GM18873 (cell line): Measurements from ENCODE around the gene ENAH.
A peak's percentile ranks its signal among the peaks of the same experiment; 100 is the strongest.

Experiments
- ATAC-seq: cut with Tn5 transposase; IDR thresholded peaks from one replicate; pipeline ENCODE4 v1.9.1; 2021; ENCODE audit warnings: mild to moderate bottlenecking, moderate library complexity, moderate number of reproducible peaks; ENCODE audit not compliant: unreplicated experiment, low FRiP score

ENAH gene

DNA sequence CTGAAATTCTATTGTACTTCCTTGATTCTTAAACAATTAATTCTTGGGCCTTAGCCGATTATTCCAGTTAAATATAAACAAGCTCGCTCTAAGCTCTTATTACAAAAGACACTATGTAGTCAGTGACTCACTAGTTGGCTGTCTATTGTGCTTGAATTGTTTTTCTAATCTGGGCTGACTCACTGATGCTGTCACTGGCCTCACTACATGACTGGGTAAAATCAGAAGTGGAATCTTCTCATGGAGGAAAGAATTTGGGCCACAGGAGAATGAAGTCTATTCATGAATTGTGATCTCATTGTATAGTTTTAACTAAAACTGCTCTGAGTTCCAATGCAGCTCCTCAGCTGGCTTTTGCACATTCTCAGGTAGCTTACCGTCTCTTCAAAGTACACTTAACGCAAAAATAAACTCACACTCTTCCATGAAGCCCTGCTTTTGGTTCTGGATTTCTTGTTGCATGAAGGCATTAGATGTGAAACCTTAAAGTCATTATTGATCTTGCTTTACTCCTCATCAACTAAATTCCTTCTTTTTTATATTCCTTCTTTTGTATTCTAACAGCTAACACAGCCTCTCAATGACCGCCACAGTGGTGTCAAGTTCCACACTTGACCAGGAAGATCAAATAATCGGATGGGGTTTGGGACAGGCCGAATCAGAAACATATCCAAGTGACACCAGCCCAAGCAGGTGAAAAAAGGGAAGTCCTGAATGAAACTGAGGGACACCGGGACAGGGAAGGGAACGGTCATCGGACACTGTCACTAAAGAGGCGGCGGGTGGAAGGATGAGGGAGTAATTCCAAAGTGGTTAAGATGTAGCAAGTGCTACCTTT is 144.2 kb downstream of the ENAH start:
- no peak for ATAC-seq

DNA sequence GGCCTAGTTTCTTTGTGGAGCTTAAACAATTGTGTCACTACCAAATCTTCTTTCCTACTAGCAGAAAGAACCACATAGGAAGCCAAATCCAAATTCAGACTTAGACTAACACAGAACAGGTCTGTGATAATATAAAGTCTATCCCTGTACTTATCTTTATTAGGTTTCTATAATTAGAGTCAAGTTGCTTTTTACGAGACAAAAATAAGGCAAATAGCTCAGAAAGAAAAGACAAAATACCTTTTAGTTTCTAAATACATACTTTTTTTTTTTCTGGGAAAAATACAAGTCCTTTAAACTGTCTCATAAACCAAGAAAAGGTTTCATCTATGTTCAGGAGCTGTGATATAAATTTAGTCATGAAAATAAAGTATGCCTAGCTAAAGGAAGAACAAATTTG is 146.2 kb downstream of the ENAH start:
- ATAC-seq = no peak

DNA sequence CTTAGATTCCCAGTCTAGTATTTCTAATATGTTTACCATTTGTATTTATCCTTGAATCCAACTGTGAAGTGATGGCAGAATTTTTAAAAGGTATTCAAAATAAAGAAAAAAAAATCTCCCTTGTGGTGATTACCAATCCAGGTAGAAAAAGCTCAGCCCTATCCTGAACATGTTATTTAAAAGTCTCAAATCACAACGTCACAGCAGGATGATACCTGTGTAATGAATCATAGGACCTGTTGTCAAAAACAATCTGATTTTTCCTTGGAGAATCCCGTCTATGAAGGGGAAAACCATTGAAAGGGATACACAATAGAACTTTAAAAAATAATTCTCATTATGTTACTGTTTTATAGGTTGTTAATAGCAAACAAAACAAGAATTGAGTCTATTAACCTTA is 148.1 kb downstream of the ENAH start:
- no peak for ATAC-seq

DNA sequence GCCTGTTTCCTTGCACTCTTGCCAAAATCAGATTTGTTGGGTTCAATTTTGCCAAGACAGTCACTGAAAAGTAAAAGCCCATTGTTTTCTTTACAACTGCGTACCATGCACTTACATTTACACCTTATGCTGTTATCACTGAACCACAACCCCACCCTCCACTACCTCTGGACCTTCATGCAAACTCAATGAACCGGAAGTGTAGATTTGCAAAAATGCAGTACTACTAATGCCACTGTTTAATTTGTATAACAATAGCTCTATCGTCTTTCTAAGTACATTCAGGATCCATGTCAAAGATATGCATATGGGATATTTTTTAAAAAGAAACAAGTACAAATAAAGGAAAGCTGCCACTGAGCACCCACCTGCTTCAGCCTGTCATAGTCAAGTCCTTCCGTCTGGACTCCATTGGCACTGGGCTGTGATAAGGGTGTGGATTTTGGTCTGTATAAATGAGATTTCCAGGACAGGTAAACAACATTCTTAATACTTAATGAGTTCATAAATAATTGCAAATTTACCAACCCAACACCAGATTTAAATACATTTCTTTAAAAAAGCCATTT is 152.2 kb downstream of the ENAH start:
- ATAC-seq = no peak

DNA sequence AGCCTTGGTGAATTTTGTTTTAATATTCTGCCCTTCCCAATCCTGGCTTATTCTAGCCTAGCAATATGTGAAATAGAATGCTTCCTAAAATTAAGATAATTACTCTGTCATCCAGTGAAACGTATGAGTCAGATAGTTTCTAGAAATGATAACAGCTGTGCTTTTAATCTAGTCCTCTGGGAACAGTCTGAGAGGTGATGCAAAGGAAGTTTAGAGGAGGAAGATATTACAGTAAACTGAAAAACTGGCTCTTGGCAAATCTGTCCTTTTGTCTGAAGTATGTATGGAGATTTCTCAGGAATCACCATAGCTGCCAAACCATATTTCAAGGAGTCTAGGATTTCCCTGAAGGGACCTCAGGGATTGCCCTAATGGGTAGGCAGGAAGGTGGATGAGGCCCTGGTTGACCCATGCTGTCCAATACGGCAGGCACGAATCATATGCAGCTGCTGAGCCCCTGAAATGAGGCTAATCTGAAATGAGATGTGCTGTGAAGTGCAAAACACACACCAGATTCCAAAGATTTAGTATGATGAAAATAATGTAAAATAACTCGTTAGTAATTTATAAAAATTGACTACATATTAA is 154.3 kb downstream of the ENAH start:
- ATAC-seq = no peak

DNA sequence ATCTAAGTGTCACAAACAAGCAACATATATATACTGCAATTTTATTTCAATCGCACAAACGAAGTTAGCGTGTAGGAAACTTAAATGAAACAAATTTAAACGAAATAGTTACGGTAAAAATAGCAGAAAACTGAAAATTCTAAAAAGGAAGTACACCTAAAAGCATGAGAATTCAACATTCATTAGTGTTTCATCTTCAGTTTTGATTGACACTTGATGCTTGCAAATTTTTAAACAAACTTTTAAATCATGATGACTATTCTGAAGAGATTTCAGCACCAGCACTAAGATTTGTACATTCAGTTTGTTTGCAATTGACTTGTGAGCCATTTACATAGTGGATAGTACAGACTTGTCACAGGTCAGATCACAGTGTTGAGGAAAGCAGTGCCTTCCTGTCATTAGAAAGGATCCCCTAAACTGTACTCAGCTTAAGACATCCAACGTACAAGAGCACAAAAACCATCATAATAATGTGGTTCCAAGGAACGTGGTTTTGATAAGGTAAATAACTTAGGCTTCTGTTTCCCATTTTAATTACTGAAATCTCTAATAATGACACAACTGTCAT is 158.0 kb downstream of the ENAH start:
- no peak for ATAC-seq

DNA sequence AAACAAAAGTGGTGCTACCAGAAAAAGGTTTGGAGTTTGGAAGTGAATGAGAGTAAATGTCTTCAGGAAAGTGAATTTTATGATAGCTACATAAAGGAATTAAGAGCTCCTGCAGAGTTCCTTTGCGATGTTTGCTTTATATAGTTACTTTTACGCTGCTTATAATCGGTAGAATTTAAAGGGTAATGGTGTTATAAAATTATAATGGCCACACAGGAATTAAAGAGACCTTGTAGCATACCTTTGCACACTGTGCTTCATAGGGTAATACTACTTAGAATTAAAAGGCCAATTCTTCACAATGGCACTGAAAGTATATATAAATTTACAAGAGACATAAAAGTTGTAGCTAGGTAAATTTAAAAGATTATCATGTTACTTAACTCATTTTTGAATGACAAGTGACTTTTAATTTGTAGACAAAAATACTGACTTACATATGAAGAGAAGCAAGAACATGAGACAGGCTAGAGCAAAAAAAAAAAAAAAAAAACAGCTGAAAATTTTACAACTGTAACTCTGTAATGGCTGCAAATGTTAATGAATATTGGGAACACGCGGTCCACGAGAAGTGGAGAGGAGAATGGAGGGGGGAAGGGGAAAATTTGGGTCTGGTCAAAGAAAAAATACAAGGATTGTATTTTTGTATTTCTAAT is 159.2 kb downstream of the ENAH start:
- no peak for ATAC-seq

DNA sequence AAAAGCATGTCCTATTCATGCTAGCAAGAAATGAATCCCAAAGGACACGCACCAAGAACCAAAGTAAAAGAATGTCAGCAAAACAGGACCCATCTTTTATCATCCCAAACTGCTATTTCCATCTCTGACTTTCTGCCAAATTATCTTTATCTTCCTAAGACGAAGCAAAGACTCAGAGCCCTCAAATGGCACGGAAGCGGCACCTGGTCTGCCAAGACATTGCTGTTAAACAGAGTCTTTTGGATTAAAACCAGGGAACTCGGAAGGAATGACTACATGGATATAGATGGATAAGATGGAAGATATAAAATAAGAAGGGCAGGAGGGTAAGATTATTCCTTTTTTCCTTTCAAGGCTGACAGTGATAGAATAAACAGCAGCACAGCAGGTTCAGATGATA is 164.2 kb downstream of the ENAH start:
- ATAC-seq = no peak

DNA sequence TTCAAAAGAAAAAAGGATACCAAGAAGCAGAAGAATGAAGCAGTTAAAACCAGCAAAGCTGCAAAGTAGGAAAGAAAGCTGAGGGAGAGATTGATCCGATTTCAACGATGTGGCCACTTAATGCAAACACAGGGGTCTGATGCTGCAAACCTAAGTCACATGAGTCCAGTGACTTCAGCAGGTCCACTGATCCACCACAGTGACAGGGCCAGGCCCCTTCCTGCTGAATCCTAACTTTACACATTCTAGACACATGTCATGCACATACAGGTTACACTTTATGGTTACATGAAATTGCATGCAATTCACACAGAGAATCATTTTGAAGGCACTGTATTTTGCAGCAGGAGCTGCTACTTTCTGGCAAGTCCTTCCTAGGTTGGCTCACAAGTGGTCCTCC is 166.1 kb downstream of the ENAH start:
- no peak for ATAC-seq

DNA sequence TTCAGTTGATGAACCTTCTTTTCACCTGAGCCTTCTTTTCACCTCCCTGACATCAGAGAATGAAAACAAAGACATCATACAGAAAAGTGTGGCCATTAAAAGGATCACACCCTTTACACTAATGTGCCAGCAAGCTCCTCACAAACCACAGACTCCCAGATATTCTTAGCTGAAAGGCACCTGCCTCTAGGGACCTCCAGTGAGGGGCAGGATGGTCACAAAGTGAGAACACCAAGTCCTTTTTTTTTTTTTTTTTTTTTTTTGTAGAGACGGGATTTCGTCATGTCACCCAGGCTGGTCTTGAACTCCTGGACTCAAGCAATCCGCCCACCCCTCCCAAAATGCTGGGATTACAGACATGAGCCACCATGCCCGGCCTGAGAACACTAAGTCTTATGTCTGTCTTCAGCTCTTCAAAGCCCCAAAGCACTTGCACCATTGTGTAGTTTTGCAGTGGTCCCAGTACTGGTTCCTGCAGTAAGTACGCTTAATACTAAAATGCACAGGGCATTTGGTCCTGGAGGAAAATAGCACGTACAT is 166.9 kb downstream of the ENAH start:
- ATAC-seq = no peak

DNA sequence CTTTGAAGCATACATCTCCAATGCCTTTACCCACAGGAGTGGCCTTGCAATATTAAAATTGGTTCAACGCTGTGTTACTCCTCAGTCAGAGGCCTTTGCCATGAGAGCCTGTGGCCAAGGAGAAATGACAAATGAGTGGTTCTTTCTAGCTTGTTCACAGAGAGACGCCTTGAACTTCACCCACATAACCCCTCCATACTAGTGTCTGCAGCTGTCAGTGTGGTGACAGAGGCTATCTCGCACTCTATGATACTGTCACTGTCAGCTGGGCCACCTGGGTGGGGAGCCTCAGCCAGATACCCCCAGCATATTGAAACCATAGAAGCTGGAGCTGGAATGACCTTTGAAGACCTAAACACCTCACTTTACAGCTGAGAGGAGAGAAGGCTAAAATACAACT is 167.7 kb downstream of the ENAH start:
- ATAC-seq = no peak

DNA sequence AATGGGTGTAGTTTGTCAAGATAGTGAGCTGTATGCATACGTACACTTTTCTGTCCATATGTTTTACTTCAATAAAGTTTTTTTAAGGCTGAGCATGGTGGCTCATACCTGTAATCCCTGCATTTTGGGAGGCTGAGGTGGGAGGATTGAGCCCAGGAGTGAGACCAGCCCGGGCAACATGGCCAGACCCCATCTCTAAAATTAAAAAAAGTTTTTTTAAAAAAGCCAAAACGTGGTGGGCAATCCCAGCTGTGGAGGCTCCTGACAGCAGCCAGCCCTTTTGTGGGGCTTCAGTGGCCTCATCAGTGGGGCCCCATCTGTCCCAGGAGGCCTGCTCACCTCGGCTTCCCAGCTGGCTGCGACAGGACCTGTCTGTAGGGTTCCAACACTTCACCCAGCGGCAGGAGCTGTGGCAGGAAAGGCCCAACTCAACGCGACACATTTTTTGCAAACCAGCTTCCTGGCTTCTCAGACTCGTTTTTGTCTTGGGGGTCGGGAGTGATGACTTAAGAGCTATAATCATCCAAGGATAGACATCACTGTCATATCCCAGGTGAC is 168.2 kb downstream of the ENAH start:
- no peak for ATAC-seq

DNA sequence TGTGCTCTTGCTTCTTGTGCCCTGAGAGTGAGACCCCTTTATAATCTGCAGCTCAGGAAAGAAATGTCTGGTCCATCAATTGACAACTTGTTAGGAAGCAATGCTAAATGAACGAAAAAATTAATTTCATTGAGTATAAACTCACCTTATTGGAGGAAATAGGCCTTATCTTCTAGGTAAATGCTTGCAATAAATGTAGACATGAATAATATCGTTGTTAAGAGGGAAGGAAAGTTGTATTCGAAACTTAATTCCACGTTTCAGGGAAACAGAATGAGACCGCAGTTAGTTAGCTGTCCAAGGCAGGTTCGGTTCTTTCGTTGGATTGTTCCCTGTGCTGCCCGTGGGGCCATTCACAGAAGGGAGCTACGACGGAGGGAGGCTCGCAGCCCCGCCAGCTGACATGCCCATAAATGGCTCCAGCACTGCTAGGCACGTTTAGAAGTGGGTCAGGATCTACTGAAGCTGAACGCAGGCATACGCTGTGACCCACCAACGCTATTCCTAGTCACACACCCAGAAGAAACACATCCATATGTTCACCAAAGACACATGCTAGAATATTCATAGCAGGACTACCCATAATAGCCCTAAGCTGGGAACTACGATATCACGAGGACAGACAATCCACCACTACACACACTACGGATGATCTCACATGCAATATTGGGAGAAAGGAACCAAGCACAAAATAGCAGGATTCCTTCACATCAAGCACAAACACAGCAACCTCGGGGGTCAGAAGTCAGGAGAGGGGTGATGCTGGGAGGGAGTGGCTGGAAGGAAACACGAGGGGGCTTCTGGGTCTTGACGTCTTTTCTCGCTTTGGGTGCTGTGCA is 168.9 kb downstream of the ENAH start:
- ATAC-seq = no peak

DNA sequence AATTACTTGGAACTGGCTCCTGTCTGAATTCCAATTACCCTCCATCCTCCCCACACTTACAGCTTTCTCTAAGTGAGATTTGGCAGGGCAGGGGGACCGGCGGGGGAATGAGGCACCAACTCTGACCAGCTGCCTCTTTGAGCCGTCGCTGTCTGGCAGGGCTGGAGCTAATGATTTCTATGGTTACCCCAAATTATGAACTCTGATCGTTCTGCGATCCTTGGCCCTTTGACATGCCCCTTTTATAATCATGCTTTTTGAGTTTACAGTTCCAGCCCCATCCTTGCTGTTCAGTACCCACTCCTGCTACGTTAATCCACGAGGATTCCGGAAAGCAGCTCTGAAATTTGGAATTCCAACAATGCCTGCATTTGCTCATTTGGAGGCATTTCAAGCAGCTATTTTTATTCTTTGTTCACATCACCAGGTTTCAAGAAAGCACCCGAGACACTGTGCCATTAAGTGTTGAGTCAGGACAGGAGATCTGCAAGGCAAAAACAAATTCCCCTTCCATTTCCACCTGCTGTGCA is 170.4 kb downstream of the ENAH start:
- no peak for ATAC-seq

DNA sequence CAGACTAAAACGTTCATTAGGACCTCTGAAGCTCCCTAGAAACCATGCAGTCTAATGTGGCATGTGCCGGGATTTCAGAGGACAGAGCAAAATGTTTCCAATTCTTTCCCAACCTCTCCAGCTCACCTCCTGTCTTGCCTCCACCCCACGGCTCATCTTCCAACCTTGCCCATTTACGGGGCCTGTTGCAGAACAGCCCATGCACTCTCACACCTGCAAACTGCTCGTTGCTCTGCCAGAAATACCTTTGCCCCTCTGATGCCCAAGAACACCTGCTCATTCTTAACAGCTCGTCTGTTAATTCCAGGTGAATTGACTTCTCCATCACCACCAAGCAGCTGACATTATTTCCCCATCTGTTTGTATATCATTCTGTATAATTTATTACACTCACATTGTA is 171.2 kb downstream of the ENAH start:
- no peak for ATAC-seq

DNA sequence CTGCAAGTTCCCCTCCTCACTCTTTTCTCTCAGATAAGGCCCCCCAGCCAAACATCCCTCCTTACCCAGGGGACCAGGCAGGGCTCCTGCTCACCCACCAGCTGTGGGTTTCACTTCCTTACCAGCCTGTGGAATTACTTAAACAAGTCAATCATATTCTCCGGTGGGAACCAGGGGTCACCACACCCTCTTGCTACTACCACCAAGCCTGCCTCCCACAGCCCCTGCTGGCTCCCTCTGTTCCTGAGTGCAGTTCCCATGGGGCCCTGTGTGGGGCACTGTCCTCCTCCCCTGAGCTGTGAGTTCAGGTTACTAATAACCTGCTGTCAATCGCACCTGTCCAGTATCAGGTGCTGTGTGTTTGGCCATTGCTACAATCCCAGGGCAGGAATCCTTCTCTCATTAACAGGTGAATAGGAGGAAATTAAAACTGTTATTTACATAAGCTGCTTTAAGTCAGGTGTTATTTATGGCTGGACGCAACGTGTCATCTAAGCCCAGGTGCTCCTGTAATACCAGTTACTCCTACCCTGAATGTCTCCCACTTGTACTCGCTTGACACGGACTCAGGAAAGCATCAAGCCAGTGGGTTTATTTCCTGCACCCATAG is 172.0 kb downstream of the ENAH start:
- peak; percentile 67 for ATAC-seq

DNA sequence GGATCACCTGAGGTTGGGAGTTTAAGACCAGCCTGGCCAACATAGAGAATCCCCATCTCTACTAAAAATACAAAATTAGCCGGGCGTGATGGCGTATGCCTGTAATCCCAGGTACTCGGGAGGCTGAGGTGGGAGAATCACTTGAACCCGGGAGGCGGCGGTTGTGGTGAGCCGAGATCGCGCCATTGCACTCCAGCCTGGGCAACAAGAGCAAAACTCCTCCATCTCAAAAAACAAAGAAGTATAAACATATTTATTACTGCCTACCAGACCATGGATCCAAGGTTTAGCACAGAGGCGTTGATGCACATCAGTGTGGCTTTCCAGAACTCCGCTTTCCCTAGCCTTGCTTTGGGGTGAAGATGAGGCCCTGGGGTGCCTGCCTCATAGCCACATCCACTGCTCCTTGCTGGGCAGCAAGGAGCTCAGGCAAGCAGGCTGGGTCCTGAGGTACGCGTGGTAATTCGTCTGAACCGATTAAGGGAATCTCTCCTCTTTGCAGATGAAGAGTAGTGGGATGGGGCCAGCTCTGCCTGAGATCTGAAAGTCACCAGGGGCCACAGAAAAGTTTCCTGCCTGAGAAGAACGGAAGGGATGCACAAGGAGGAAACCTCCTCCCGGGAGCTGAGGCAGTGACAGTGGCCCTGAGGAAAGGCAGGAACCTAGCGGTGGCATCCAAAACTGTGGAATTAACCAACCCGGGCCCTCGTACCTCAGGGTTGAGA is 172.8 kb downstream of the ENAH start:
- ATAC-seq = peak; percentile 5

DNA sequence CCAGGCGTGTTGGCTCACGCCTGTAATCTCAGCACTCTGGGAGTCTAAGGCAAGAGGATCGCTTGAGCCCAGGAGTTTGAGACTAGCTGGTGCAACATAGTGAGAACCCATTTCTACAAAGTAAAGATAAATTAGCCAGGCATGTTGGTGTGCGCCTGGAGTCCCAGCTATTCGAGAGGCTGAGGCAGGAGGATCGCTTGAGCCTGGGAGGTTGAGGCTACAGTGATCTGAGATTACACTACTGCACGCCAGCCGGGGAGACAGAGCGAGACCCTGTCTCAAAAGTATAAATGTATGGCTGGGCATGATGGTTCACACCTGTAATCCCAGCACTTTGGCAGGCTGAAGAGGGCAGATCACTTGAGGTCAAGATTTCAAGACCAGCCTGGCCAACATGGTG is 173.6 kb downstream of the ENAH start:
- ATAC-seq = no peak
